Fibroblast of mammary gland (primary cell): ENCODE data around the gene EPS8L3.
"Not testable (repeated sequence)": the region's sequence is repeated elsewhere in the genome, so short reads cannot be mapped to it uniquely, and the experiment has no call there.

ENCODE experiments used
- DNase-seq: peaks from one replicate; pipeline ENCODE4 v3.0.0-alpha.2; 2010; ENCODE audit warnings: low read depth
- H3K4me3 ChIP-seq: 2 replicates; pipeline ENCODE4 v1.5.1; 2011; ENCODE audit warnings: low read depth, mild to moderate bottlenecking, low read length, moderate library complexity; ENCODE audit not compliant: control insufficient read depth
- TF ChIP-seq, protein P1 (sequence below): conservative IDR thresholded peaks from 2 replicates; pipeline ENCODE4 v1.5.1; 2011; ENCODE audit warnings: low read depth, low read length, inconsistent platforms; ENCODE audit not compliant: control insufficient read depth, insufficient read depth

EPS8L3 gene

GRCh38 chr1:109759513-109760334 is 4.0 kb downstream of the EPS8L3 start:
- H3K4me3 ChIP-seq = no peak overlapping the region
- TF ChIP-seq, protein P1, sequence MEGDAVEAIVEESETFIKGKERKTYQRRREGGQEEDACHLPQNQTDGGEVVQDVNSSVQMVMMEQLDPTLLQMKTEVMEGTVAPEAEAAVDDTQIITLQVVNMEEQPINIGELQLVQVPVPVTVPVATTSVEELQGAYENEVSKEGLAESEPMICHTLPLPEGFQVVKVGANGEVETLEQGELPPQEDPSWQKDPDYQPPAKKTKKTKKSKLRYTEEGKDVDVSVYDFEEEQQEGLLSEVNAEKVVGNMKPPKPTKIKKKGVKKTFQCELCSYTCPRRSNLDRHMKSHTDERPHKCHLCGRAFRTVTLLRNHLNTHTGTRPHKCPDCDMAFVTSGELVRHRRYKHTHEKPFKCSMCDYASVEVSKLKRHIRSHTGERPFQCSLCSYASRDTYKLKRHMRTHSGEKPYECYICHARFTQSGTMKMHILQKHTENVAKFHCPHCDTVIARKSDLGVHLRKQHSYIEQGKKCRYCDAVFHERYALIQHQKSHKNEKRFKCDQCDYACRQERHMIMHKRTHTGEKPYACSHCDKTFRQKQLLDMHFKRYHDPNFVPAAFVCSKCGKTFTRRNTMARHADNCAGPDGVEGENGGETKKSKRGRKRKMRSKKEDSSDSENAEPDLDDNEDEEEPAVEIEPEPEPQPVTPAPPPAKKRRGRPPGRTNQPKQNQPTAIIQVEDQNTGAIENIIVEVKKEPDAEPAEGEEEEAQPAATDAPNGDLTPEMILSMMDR = no peak
- DNase-seq = no peak

GRCh38 chr1:109757936-109758786 is 5.6 kb downstream of the EPS8L3 start:
- TF ChIP-seq, protein P1 = no peak
- no peak overlapping the region for H3K4me3 ChIP-seq
- DNase-seq = no peak

DNA sequence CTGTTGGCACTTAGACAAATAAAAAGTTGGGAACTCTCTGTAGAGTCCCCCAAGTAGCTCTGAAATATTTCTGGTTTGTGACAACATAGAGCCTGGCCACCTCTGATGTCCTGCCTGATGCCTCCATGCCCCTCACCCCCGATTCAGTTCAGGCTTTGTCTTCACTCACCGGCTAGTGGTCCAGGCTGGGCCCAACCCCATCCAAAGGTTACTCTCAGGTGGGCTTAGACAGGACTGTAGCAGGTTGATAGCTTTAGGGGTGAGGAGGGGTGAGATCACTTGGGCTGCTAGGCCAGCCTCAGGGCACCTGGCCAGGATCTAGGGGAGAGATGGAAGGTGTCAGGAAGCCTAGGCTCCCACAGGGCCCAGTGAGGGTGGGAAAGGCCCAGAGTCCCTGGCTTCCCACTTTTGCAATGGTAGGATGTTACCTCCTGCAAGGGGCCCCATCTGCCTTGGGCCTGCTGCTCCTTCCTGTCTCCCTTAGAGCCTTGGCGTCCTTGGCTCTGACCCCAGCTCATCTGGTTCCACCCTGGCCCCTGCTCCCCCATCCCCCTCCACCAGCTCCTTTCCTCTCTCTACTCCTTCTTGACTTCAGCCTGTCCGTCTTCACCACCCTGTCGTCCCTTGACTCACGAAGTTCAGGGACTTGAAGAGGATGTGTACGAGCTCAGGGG is 6.7 kb downstream of the EPS8L3 start:
- H3K4me3 ChIP-seq = no peak overlapping the region
- TF ChIP-seq, protein P1 = no peak
- no peak for DNase-seq

- DNase-seq, H3K4me3 ChIP-seq: not testable (repeated sequence)
These were observed 7.4 kb downstream of the EPS8L3 start for GRCh38 chr1:109756325-109756724.

DNA sequence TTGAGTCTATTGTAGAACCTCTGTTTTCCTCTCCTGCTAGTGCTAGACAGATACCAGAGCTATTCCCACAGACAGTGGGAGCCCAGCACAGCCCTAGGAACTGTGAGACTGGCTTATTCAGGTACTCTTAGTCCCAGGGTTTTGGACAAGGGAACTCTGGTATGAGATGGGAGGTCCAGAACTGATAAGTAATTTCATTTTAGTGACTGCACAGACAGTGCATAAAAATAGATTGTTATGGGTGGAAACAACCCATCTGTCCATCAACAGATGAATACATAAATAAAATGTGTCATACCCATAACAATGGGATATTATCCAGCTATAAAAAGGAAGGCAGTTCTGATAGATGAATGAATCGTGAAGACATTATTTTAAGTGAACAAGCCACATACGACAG is 9.0 kb downstream of the EPS8L3 start:
- TF ChIP-seq, protein P1 = no peak
- no peak overlapping the region for H3K4me3 ChIP-seq
- DNase-seq = no peak

- H3K4me3 ChIP-seq = no peak overlapping the region
- DNase-seq = no peak
These were observed 12.0 kb downstream of the EPS8L3 start for GRCh38 chr1:109751531-109752260.

More at GRCh38 chr1:109751531-109752260, 12.0 kb downstream of the EPS8L3 start:
- TF ChIP-seq, protein P1 = no peak
